Measurements from ENCODE around the gene COPS3.
"Not testable (repeated sequence)": the region's sequence is repeated elsewhere in the genome, so short reads cannot be mapped to it uniquely, and the experiment has no call there.

COPS3 gene

DNA sequence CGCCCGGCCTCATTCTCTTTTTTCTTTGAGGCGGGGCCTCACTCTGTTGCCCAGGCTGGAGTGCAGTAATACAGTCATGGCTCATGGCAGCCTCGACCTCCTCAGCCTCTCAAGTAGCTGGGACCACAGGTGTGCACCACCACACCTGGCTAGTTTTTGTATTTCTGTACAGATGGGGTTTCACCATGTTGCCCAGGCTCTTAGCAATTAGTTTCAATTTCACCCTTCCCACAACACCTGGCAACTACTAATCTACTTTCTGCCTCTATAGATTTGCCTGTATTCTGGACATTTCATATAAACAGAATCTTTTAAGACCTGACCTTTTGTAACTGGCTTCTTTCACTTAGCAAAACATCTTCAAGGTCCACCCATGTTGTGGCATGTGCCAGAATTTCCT is 14.1 kb upstream of the COPS3 start:
- in situ Hi-C loops (cut with HindIII; ENCODE audit: low pct_unique_long_range_greater_than_20kb, low sequenced_read_pairs), result no loop called here
- TF ChIP-seq JUND (IDR thresholded peaks at IDR 0.05; ENCODE audit: low read depth), result no peak
- no peak for DNase-seq (ENCODE audit: low read depth in 1 of 2, low spot score in 1 of 2)

DNA sequence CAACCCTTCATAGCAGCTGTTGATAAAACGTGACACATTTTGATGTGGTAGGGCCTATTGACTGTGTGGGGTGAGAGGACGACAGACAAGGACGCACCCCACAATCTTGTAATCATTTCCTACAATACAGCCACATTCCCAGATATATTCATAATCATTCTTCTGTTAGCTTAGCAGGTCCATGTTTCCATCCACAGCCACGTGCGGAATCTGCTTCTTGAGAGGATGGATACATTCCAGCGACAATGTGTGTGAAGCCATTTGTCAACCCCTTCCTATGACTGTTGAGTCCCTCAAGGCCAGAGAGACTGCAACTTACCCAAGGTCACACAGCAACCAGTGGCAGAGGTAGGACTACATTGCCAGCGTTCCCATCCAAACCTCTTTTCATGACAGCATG is 8.7 kb upstream of the COPS3 start:
- no peak for TF ChIP-seq JUND (IDR thresholded peaks at IDR 0.05; ENCODE audit: low read depth)
- in situ Hi-C loops (cut with HindIII; ENCODE audit: low pct_unique_long_range_greater_than_20kb, low sequenced_read_pairs), result no loop called here
- DNase-seq (ENCODE audit: low read depth in 1 of 2, low spot score in 1 of 2), result no peak

DNA sequence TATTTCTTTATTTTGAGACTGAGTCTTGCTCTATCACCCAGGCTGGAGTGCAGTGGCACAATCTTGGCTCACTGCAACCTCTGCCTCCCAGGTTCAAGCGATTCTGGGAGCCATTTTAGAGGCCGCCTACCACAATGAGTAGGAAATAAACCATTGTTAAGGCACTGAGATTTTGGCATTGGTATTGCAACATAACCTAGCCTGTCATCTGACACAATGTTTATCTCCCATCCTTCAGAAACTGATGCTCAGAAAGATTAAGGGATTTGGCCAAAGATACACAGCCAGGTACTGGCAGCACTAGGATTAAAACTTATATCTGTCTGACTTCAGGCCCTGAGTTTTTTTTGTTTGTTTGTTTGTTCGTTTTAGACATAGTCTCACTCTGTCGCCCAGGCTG is 8.0 kb upstream of the COPS3 start:
- DNase-seq (ENCODE audit: low read depth in 1 of 2, low spot score in 1 of 2), result no peak
- no peak for TF ChIP-seq JUND (IDR thresholded peaks at IDR 0.05; ENCODE audit: low read depth)
- in situ Hi-C loops (cut with HindIII; ENCODE audit: low pct_unique_long_range_greater_than_20kb, low sequenced_read_pairs), result no loop called here

DNA sequence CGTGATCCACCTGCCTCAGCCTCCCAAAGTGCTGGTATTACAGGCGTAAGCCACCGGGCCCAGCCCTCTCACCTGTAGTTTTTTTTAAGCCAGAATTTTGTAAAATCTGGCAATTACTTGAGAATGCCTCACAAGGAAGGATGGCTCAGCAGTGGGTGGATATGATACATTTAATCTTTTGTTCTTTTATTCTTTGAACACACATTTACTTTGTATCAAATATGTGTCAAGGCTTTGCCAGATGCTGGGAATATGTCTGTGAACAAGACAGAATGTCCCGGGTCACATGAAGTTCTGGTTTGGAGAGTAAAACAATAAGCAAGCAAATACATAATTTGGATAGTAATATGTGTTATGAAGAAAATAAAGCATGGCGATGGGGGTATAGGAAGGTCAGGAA is 4.9 kb upstream of the COPS3 start:
- in situ Hi-C loops (cut with HindIII; ENCODE audit: low pct_unique_long_range_greater_than_20kb, low sequenced_read_pairs), result no loop called here
- DNase-seq (ENCODE audit: low read depth in 1 of 2, low spot score in 1 of 2), result no peak
- no peak for TF ChIP-seq JUND (IDR thresholded peaks at IDR 0.05; ENCODE audit: low read depth)

DNA sequence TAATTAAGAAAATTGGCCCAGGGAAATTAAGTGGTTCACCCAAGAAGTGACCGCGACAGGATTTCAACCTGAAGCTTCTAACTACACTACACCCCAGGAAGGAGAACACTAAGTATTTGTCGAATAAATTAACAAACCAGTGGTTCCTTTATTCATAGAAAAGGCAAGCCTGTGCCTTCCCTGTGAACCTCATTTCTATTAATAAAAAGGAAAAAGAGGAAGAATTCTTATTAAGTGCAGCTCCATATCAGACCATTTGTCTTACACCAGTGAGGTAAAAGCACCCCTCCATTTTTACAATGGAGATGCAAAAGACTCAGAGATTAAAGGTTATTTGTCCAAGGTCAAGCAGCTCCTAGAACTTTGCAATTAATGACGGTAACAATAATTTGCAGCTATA is 1.7 kb downstream of the COPS3 start:
- DNase-seq (ENCODE audit: low read depth in 1 of 2, low spot score in 1 of 2), result no peak
- no peak for TF ChIP-seq JUND (IDR thresholded peaks at IDR 0.05; ENCODE audit: low read depth)
- in situ Hi-C loops (cut with HindIII; ENCODE audit: low pct_unique_long_range_greater_than_20kb, low sequenced_read_pairs), result no loop called here

DNA sequence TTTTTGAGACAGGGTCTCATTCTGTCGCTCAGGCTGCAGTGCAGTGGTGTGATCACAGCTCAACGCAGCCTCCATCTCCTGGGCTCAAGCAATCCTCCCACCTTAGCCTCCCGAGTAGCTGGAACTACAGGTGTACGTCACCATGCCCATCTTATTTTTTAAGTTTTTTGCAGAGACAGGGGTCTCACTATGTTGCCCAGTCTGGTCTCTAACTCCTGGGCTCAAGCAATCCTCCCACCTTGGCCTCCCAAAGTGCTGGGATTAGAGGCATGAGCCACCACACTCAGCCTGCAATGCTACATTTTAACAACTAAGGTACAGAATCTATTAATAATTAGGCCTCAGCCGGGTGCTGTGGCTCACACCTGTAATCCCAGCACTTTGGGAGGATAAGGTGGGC is 3.6 kb downstream of the COPS3 start:
- in situ Hi-C loops (cut with HindIII; ENCODE audit: low pct_unique_long_range_greater_than_20kb, low sequenced_read_pairs); DNase-seq (ENCODE audit: low read depth in 1 of 2, low spot score in 1 of 2): not testable (repeated sequence)

DNA sequence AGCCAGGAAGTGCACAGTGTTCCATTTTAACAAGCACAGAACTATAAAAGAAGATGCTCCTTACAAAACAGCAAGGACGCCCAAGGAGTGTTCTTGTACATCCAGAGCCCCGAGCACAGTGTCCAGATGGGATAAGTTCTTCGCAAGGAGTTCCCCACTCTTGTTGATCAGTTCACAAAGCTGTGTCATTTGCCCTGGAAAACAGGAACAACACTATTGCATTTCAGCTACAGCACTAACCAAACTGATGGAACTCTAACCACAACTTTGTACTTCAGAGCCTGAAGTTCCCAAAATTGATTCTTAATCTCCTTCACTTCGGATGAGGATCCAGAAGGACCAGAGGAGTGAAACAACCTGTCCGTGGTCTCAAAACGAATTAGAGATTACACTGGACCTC is 5.1 kb downstream of the COPS3 start:
- TF ChIP-seq JUND (IDR thresholded peaks at IDR 0.05; ENCODE audit: low read depth), result no peak
- no peak for DNase-seq (ENCODE audit: low read depth in 1 of 2, low spot score in 1 of 2)
- in situ Hi-C loops (cut with HindIII; ENCODE audit: low pct_unique_long_range_greater_than_20kb, low sequenced_read_pairs), result no loop called here

DNA sequence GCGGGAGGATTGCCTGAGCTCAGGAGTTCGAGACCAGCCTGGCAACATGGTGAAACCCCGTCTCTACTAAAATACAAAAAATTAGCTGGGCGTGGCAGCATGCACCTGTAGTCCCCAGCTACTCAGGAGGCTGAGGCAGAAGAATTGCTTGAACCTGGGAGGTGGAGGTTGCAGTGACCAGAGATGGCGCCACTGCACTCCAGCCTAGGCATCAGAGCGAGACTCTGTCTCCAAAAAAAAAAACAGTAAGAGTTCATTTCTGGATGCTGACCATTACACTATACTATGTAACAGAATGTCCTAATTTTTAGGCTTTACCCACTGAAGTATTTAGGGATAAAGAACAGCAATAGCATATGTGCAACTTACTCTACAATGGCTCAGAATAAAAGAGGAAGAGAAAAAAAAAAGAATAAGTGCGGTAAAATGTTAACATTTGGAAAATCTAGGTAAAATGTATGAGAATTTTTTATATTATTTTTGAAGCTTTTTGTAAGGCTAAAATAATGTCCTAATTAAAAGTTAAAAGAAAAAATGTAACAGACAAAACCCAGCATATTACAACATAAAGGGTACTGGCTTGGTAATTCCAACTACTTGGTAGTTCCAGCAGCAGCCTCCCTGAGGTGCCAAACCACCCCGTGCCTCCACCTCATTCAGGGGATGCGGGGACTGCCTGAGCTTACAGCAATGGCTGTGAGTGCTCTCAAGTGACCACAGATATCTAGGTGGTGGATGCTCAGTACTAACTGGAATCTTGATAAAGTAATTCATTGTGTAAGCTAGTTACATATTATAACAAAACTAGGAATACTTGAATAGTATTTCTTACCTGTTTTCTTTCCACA is 10.9 kb downstream of the COPS3 start:
- in situ Hi-C loops (cut with HindIII; ENCODE audit: low pct_unique_long_range_greater_than_20kb, low sequenced_read_pairs), result no loop called here
- peak in 1 of 2 experiments; percentile 5 for DNase-seq (ENCODE audit: low read depth in 1 of 2, low spot score in 1 of 2)
- no peak for TF ChIP-seq JUND (IDR thresholded peaks at IDR 0.05; ENCODE audit: low read depth)

DNA sequence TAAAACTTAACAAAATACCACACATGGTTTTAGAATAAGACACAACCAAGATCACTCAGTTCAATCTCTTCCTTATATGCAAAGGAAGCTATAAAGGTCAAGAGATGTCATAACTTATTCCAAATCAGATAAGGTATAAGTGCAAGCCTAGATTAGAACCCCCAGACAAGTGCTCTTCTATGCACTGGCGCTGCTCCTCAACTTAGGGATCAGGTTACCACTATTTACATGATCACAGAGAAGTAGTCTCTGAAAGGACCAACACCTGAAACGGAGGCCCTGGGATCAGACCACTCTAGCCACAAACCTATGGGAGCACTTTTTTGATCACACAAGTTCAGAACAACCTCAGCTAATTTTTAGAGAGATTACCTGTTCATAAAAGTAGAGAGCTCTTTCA is 16.6 kb downstream of the COPS3 start:
- in situ Hi-C loops (cut with HindIII; ENCODE audit: low pct_unique_long_range_greater_than_20kb, low sequenced_read_pairs), result no loop called here
- TF ChIP-seq JUND (IDR thresholded peaks at IDR 0.05; ENCODE audit: low read depth), result no peak
- no peak for DNase-seq (ENCODE audit: low read depth in 1 of 2, low spot score in 1 of 2)

DNA sequence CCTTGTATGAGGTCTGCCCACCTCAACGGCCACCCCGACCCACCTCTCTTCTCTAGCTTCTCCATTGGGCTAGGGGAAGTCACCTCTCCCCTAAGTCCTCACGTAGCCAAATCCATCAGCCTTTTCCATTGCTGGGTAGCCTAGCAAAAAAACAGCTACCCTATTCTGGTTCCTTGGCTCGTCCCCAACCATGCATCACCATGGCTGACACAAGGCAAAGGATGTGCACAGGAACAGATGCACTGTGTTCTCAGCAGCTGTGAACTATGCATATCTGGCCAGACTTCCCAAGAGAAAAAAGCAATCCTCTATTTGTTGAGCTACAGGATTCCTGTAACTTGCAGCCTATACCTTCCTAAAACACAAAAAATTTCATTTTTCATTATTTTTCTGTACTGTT is 22.0 kb downstream of the COPS3 start:
- DNase-seq (ENCODE audit: low read depth in 1 of 2, low spot score in 1 of 2), result no peak
- in situ Hi-C loops (cut with HindIII; ENCODE audit: low pct_unique_long_range_greater_than_20kb, low sequenced_read_pairs), result no loop called here
- TF ChIP-seq JUND (IDR thresholded peaks at IDR 0.05; ENCODE audit: low read depth), result no peak

DNA sequence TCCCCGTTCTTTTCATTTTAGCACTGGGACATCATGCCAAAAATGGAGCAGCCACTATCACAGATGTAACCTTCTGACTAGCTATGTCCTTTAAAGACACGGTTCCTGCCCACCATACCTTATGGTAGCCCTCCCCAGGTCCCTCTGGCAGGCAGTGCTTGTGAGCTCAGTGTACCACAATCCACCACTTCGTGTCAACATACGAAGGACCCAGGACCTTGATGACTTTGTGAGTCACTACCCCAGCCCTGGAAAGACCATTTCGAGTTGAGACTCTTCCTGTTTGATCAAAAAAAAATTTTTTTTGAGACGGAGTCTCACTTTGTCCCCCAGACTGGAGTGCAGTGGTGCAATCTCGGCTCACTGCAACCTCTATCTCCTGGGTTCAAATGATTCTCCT is 23.0 kb downstream of the COPS3 start:
- no peak for DNase-seq (ENCODE audit: low read depth in 1 of 2, low spot score in 1 of 2)
- no peak for TF ChIP-seq JUND (IDR thresholded peaks at IDR 0.05; ENCODE audit: low read depth)
- in situ Hi-C loops (cut with HindIII; ENCODE audit: low pct_unique_long_range_greater_than_20kb, low sequenced_read_pairs), result no loop called here

DNA sequence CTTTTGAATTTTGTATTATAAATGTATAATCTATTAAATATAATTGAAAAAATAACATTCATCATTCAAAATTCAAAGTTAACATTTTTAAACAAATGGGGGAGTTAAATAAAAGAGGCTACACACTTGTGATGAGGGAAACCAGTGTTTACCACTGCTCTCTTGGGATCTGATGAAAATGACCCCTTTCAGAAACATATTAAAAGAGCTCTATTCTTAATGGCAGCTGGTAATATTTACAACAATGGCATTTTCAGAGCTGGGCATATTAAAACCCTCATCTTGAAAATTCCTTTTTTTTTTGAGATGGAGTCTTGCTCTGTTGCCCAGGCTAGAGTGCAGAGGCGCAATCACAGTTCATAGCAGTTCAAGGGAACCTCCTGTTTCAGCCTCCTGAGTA is 24.7 kb downstream of the COPS3 start:
- no peak for TF ChIP-seq JUND (IDR thresholded peaks at IDR 0.05; ENCODE audit: low read depth)
- in situ Hi-C loops (cut with HindIII; ENCODE audit: low pct_unique_long_range_greater_than_20kb, low sequenced_read_pairs), result no loop called here
- no peak for DNase-seq (ENCODE audit: low read depth in 1 of 2, low spot score in 1 of 2)

DNA sequence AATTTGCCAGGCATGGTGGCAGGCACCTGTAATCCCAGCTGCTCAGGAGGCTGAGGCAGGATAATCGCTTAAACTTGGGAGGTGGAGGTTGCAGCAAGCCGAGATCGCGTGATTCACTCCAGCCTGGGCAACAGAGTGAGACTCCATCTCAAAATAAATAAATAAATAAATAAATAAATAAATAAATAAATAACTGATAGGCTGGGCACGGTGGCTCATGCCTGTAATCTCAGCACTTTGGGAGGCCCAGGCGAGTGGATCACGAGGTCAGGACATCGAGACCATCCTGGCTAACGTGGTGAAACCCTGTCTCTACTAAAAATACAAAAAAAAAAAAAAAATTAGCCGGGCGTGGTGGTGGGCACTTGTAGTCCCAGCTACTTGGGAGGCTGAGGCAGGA is 25.4 kb downstream of the COPS3 start:
- DNase-seq (ENCODE audit: low read depth in 1 of 2, low spot score in 1 of 2); in situ Hi-C loops (cut with HindIII; ENCODE audit: low pct_unique_long_range_greater_than_20kb, low sequenced_read_pairs): not testable (repeated sequence)

DNA sequence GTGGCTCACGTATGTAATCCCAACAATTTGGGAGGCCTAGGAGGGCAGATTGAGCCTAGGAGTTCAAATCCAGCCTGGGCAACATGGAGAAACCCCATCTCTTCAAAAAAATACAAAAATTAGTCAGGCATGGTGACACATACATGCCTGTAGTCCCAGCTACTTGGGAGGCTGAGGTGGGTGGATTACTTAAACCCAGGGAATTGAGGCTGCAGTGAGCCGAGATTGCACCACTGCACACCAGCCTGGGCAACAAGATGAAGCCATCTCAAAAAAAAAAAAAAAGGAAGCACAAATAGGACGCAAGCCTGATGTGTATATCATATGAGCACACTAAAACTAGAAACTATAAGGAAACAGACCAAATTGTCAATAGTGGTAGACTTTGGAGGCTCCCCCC is 27.0 kb downstream of the COPS3 start:
- no peak for DNase-seq (ENCODE audit: low read depth in 1 of 2, low spot score in 1 of 2)
- in situ Hi-C loops (cut with HindIII; ENCODE audit: low pct_unique_long_range_greater_than_20kb, low sequenced_read_pairs), result no loop called here
- TF ChIP-seq JUND (IDR thresholded peaks at IDR 0.05; ENCODE audit: low read depth), result no peak
